Fibroblast of peridontal ligament (primary cell): ENCODE measurements around the gene RYR1.
"Not testable (repeated sequence)": the region's sequence is repeated elsewhere in the genome, so short reads cannot be mapped to it uniquely, and the experiment has no call there.

Source experiments
- DNase-seq: peaks from one replicate; pipeline ENCODE4 v3.0.0-alpha.2; 2010; ENCODE audit errors: extremely low read depth

Gene RYR1

GRCh38 chr19:38514812-38515633 lies 81.5 kb downstream of the RYR1 start:
- DNase-seq = peak; percentile 35

- DNase-seq = no peak
These were observed 82.4 kb downstream of the RYR1 start for GRCh38 chr19:38515896-38516295.

- no peak for DNase-seq
These were observed 83.3 kb downstream of the RYR1 start for GRCh38 chr19:38516802-38517201.

- DNase-seq = no peak
These were observed 83.8 kb downstream of the RYR1 start for GRCh38 chr19:38517321-38517720.

- not testable (repeated sequence) for DNase-seq
These were observed 84.5 kb downstream of the RYR1 start for GRCh38 chr19:38517980-38518379.

GRCh38 chr19:38519168-38519567 lies 85.7 kb downstream of the RYR1 start:
- no peak for DNase-seq

GRCh38 chr19:38519988-38520387 lies 86.5 kb downstream of the RYR1 start:
- no peak for DNase-seq

- DNase-seq = no peak
These were observed 89.4 kb downstream of the RYR1 start for GRCh38 chr19:38522915-38523314.

- no peak for DNase-seq
These were observed 89.8 kb downstream of the RYR1 start for GRCh38 chr19:38523319-38523718.

- no peak for DNase-seq
These were observed 90.9 kb downstream of the RYR1 start for GRCh38 chr19:38524369-38524768.

GRCh38 chr19:38524994-38525634 lies 91.6 kb downstream of the RYR1 start:
- no peak for DNase-seq

- no peak for DNase-seq
These were observed 92.9 kb downstream of the RYR1 start for GRCh38 chr19:38526430-38526829.

GRCh38 chr19:38527466-38528136 lies 94.1 kb downstream of the RYR1 start:
- no peak for DNase-seq

- no peak for DNase-seq
These were observed 94.8 kb downstream of the RYR1 start for GRCh38 chr19:38528213-38528755.

- no peak for DNase-seq
These were observed 95.4 kb downstream of the RYR1 start for GRCh38 chr19:38528931-38529330.

- no peak for DNase-seq
These were observed 98.0 kb downstream of the RYR1 start for GRCh38 chr19:38531515-38531914.

- DNase-seq = no peak
These were observed 99.4 kb downstream of the RYR1 start for GRCh38 chr19:38532939-38533338.

- DNase-seq = no peak
These were observed 101.1 kb downstream of the RYR1 start for GRCh38 chr19:38534574-38534973.

GRCh38 chr19:38535212-38535611 lies 101.7 kb downstream of the RYR1 start:
- DNase-seq = no peak

GRCh38 chr19:38537071-38537936 lies 103.8 kb downstream of the RYR1 start:
- DNase-seq = no peak

GRCh38 chr19:38538386-38538785 lies 104.9 kb downstream of the RYR1 start:
- no peak for DNase-seq
